GM18508 (cell line): ENCODE data around the gene MRPL18.
"Not testable (repeated sequence)": the region's sequence is repeated elsewhere in the genome, so short reads cannot be mapped to it uniquely, and the experiment has no call there.

Experiments
- ATAC-seq: cut with Tn5 transposase; IDR thresholded peaks from one replicate; pipeline ENCODE4 v1.9.1; 2021; ENCODE audit warnings: moderate number of reproducible peaks; ENCODE audit not compliant: insufficient read depth, unreplicated experiment

Gene MRPL18

GRCh38 chr6:159769470-159769869 is 20.8 kb upstream of the MRPL18 start:
- no peak for ATAC-seq

DNA sequence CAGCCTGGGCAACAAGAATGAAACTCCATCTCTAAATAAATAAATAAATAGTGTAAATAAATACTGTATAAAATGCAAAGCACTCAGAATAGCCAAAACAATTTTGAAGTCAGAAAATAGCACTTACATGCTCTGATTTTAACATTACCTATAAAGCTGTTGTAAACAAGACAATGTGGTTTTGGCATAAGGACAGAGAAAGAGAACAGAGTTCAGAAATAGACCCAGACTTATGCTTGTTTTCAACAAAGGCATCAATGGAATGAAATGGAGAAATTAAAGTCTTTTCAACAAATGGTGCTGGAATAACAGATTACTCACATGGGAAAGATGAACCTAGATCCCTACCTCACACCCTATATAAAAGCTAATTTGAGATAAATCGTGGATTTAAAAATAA is 18.1 kb upstream of the MRPL18 start:
- ATAC-seq: no peak

GRCh38 chr6:159777240-159777904 is 12.9 kb upstream of the MRPL18 start:
- no peak for ATAC-seq

DNA sequence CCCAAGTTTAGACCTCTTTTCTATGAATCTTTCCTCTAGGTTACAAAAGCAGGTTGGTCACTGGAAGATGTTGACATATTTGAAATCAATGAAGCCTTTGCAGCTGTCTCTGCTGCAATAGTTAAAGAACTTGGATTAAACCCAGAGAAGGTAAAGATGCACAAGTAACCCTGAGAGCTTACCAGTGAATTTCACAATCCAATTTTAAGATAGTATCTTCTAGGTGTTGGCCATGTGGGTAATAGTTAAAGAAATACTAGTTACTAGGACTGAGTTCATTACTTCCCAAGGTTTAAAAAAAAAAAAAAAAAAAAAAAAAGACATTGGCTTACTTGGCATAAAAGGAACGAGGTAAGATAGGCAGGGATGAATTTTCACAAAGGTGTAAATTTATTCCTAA is 12.1 kb upstream of the MRPL18 start:
- ATAC-seq: no peak

DNA sequence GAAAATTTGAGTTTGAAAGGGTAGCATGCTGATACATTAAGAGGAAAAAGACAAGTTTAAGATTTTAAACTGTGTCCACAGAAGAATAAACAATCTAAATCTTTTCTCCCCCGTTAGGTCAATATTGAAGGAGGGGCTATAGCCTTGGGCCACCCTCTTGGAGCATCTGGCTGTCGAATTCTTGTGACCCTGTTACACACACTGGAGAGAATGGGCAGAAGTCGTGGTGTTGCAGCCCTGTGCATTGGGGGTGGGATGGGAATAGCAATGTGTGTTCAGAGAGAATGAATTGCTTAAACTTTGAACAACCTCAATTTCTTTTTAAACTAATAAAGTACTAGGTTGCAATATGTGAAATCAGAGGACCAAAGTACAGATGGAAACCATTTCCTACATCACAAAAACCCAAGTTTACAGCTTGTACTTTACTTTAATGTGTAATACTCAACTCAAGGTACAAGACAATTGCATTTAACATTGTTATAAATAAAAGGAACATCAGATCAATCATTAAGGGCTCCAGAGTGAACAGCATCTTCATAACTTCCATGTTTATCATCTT is 11.6 kb upstream of the MRPL18 start:
- no peak for ATAC-seq

DNA sequence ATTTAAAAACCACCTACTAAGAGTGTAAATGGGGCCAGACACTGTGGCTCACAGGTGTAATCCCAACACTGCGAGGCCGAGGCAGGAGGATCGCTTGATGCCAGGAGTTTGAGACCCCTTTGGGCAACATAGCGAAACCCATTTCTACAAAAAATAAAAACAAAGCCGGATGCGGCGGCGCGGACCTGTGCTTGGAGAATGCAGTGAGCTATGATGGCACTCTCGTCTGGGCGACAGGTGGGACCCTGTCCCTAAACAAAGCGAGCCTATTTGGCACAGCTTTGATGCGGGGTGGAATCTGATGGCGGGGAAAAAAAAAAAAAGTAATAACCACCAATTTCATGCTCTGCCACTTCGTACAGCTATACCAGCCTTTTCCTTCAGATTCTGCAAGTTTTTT is 2.0 kb upstream of the MRPL18 start:
- ATAC-seq: no peak

DNA sequence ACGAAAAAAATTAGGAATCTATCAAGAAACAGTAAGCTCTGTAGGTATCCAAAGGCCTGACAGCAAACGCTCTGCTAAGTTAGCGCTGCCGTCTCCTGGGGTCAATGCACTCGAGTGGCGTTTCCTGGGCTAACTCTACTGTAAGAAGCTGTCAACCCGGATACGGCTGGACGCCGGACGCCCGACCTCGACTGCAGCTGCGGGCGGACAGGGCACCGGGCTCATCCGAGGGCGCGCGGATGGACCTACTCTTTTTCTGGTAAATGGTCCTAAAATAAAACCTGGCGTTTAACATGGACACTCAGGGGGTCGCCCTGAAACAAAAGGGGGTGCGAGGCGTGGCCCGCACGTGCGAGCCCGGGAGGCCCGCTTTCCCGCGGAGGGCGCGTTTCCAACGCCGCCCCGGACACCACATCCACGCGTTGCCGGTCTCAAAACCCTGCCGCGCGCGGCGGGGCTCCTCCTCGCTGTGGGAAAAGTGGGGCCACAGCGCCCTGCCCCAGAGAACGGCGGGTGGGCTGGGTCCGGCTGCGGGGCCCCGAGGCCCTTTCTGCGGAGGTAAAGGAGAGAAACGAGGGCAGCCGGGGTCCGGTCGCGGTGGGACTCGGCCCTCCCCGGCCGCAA is 1.4 kb upstream of the MRPL18 start:
- ATAC-seq: no peak

- peak; percentile 63 for ATAC-seq
Measured at GRCh38 chr6:159789377-159790148, 704 bp upstream of the MRPL18 start, which contains the start of gene TCP1. TSS of gene TCP1 (minus strand) at chr6:159789602. CDS start at chr6:159789468, 134 bp downstream.

GRCh38 chr6:159790956-159791598 is 810 bp downstream of the MRPL18 start:
- no peak for ATAC-seq

GRCh38 chr6:159794976-159795375 is 4.7 kb downstream of the MRPL18 start:
- ATAC-seq: not testable (repeated sequence)

DNA sequence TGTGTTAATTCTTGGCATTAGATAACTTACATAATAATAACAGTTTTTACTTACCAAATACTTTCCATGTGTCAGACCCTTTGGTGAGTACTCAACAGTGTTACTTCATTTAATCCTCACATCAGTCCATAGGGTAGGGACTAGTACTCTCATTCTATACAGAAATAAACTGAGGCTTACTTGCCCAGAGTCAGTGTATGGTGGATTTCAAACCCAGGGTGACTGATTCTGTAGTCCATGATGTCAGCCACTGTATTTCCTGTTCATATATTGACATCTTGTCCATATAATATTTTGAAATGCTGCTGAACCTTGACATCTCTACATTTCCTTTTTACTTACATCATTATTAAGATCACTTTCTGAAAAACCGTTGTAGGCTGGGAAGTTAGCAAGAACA is 7.3 kb downstream of the MRPL18 start:
- no peak for ATAC-seq

DNA sequence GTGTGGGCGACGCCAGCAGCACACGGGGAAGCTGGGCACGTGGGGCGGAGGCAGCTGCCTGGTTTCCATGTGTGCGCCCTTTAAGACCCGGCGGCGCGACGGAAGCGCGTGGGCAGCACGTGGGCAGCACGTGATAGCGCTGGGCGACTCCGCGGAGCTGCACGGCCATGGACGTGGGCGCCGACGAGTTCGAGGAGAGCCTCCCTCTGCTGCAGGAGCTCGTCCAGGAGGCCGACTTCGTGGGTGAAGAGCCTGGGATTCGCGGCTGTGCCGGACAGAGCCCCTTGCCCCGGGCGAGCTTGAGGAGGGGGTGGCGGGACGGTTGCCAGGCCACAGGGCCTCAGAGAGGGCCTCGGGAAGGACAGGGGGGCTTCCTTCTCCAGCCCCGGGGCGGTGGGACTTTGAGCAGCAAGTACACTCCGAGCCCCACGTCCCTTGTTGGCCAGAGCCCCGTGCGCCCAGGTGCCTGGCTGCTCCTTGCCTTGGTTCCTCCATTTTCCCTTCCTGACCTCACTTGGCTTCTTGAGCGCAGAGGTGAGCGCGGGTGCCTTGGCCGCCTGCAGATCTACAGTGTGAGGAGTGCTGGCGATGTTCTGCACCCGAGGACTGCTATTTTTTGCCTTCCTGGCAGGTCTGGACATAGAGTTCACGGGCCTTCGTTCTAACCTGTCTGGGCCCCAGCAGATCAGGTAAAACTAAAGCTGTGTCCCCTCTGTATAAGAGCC is 10.0 kb downstream of the MRPL18 start, which contains the start of gene PNLDC1:
Gene PNLDC1 (plus strand): TSS at position 136 of the 725 bp plus-strand sequence. CDS start 32 bp downstream, at position 168.
- ATAC-seq: no peak

DNA sequence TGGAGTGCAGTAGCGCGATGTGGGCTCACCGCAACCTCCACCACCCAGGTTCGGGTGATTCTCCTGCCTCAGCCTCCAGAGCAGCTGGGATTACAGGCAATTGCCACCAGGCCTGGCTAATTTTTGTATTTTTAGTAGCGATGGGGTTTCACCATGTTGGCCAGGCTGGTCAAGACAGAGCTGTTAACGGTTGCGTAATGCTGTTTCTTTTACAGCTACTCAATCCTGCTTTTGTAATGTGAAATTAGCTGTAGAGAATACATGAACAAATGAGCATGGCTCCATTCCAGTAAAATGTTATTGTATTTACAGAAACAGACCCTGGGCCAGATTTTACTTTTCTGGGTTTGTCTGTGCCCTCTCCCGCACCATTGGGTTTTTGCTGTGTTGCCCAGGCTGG is 11.7 kb downstream of the MRPL18 start:
- ATAC-seq: no peak

DNA sequence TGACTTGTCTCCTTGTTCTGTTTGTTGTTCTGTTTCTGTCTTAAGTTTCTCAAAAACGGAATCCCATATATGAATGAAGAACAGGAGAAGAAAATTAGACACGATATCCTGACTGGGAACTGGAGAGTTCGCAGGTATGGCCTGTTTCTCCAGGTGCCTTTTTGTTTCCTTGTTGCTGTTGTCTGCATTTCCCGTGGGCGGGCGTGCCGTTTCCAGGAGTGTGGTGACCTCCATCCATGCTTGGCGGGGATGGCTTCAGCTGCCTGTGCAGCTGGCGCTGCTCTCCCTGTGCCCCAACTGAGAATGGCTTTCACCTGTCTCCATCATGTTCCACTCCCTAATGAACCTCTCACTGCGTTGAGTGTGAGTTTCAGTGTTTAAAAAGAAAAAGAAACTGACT is 14.2 kb downstream of the MRPL18 start:
- no peak for ATAC-seq

DNA sequence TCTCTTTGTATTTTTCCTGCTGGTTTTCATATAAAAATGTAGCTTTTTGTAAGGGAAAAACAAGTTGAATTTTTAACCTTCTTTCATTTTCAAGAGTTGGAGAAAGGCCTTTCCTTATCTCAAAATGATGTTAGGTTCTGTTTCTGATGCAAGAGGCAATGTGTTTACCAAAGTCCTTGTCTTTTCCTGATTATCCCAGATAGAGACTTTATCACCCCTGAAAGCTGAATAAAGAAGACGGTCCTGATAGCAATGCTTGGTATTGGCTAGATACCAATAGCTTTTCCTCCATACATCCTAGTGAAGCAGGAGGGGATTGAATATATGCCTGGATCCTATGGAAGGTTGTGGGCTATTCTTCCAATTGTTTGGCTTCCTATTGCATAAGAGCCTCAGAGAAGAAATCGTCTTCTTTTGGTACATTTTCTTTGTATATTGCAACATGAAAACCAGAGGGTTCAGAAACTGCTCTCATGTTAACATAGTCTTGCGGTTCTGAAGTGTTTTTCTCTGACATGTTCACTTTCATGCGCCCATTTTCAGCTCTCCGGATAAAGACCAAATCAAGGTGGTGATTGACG is 15.3 kb downstream of the MRPL18 start:
- ATAC-seq: no peak

- ATAC-seq: no peak
Measured at GRCh38 chr6:159806021-159806458, 15.8 kb downstream of the MRPL18 start.

DNA sequence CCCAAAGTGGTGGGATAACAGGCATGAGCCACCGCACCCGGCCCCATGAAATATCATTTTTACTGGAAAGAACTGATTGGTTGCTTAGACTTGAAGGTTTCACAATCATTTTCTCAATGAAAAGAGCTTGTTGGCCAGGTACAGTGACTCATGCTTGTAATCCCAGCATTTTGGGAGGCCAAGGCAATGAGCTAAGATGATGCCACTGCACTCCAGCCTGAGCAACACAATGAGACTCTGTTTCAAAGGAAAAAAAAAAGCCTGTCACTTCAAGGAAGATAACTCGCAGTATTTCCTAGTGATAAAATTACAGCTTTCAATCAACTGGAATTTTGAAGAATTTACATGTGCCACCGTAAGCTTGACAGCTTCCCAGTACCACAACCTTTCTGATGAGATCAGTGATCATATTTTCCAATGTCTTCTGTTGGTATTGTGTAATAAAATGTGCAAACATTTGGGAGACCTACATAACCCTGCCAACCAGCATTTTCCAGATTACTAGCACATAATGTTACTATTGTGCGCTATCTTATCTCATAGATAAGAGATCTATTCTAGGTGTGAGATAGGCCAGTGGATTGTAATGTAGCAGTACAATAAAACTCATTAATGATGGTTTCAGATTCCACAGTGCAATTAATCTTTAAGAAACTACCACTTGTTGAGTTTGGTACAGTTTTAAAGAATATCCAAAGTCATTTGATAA is 17.0 kb downstream of the MRPL18 start:
- no peak for ATAC-seq

- no peak for ATAC-seq
Measured at GRCh38 chr6:159808647-159809046, 18.4 kb downstream of the MRPL18 start.

DNA sequence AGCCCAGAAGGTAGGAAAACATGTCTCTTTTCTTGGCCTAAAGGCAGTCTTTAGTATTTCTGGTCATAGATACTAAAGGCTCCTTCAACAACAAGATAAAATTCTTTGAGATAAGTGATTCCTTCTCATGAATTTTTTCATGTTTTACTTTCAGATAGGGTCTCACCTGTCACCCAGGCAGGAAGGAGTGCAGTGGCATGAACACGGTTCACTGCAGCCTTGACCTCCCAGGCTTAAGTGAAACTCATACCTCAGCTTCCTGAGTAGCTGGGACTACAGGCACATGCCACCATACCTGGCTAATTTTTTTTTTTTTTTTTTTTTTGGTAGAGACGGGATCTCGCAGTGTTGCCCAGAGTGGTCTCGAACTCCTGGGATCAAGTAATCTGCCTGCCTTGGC is 18.9 kb downstream of the MRPL18 start:
- ATAC-seq: no peak
